ENCODE results near the gene S1PR1.
A peak's percentile ranks its signal among the peaks of the same experiment; 100 is the strongest.
"Not testable (repeated sequence)": the region's sequence is repeated elsewhere in the genome, so short reads cannot be mapped to it uniquely, and the experiment has no call there.

The S1PR1 gene

DNA sequence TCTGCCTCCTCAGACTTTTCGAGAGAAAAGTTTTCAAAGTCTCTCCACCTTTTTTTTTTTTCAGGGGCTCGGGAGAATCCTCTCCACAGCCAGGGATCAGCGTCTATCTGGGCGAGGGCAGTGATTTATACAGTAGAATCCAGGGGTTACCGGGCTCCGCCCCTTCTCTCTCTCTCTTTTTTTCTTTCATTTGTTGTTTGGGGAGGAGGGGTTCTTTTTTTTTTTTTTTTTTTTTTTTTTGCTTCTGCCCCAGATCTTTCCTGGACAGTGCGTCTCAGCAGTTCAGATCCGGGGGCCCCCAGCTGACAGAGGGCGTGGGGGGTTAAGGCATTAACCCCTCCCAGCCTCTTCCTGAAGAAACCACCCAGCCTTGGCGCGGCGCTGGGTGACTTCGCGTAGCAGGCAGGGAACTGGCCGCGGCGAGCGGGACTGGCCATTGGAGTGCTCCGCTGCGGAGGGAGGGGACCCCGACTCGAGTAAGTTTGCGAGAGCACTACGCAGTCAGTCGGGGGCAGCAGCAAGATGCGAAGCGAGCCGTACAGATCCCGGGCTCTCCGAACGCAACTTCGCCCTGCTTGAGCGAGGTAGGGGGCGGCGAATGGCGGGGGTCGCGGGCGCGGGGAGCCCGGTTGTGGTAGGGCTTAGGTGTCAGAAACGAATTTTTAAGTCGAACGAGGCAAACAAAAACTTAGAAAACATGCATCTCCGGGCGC is at the start of gene S1PR1:
TSS of gene S1PR1 (plus strand) at position 504 of the 713 bp plus-strand sequence. CDS start 1,966 bp downstream, outside the sequence.
- DNase-seq (ENCODE audit: extremely low read depth, low read depth): no peak
- TF ChIP-seq, protein P1, sequence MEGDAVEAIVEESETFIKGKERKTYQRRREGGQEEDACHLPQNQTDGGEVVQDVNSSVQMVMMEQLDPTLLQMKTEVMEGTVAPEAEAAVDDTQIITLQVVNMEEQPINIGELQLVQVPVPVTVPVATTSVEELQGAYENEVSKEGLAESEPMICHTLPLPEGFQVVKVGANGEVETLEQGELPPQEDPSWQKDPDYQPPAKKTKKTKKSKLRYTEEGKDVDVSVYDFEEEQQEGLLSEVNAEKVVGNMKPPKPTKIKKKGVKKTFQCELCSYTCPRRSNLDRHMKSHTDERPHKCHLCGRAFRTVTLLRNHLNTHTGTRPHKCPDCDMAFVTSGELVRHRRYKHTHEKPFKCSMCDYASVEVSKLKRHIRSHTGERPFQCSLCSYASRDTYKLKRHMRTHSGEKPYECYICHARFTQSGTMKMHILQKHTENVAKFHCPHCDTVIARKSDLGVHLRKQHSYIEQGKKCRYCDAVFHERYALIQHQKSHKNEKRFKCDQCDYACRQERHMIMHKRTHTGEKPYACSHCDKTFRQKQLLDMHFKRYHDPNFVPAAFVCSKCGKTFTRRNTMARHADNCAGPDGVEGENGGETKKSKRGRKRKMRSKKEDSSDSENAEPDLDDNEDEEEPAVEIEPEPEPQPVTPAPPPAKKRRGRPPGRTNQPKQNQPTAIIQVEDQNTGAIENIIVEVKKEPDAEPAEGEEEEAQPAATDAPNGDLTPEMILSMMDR (IDR thresholded peaks at IDR 0.05; ENCODE audit: low read depth, low read length, missing control alignments): no peak
- H3K4me3 ChIP-seq (replicated peaks; ENCODE audit: low read depth, low read length): peak within 1 kb of the TSS; percentile 63

DNA sequence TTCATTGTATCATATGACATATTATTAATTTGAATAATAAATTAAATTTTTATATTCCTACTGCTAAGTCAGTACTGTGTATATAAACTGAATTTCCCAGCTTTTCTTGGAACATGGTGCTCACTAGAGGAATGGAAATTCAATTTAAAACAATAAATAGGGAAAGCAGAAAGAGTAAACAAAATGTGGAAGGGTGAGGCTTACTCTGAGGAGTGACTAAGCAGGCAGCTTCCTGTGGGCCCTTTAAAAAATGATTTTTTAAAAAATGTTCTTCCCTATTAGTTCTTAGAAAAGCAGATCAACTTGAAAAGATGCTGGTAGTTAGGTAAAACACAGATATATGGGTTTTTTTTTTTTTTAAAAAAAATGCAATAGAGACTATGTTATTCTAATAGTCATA is 49.5 kb upstream of the S1PR1 start:
- TF ChIP-seq, protein P1 (IDR thresholded peaks at IDR 0.05; ENCODE audit: low read depth, low read length, missing control alignments): no peak
- DNase-seq (ENCODE audit: extremely low read depth, low read depth): no peak
- no peak overlapping the region for H3K4me3 ChIP-seq (replicated peaks; ENCODE audit: low read depth, low read length)

DNA sequence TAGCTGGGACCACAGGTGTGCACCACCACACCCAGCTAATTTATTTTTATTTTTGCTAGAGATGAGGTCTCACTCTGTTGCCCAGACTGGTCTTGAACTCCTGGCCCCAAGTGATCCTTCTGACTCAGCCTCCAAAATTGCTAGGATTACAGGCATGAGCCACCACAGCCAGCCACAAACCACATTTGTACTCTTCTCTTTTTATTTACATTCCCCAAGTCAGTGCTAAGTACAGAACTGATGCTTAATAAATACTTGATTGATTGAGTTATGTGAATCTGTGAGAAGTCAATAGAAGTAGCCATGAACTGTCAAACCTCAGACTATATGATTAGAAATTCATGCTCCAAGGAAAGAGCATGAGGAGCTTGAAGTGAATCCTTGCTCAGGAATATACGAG is 48.5 kb upstream of the S1PR1 start:
- no peak overlapping the region for H3K4me3 ChIP-seq (replicated peaks; ENCODE audit: low read depth, low read length)
- no peak for DNase-seq (ENCODE audit: extremely low read depth, low read depth)
- TF ChIP-seq, protein P1 (IDR thresholded peaks at IDR 0.05; ENCODE audit: low read depth, low read length, missing control alignments): no peak

DNA sequence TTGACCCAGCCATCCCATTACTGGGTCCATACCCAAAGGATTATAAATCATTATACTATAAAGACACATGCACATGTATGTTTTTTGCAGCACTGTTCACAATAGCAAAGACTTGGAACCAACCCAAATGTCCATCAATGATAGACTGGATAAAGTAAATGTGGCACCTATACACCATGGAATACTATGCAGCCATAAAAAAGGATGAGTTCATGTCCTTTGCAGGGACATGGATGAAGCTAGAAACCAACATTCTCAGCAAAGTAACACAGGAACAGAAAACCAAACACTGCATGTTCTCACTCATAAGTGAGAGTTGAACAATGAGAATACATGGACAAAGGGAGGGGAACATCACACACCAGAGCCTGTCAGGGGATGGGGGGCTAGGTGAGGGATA is 47.9 kb upstream of the S1PR1 start:
- not testable (repeated sequence) for H3K4me3 ChIP-seq (replicated peaks; ENCODE audit: low read depth, low read length); DNase-seq (ENCODE audit: extremely low read depth, low read depth)

DNA sequence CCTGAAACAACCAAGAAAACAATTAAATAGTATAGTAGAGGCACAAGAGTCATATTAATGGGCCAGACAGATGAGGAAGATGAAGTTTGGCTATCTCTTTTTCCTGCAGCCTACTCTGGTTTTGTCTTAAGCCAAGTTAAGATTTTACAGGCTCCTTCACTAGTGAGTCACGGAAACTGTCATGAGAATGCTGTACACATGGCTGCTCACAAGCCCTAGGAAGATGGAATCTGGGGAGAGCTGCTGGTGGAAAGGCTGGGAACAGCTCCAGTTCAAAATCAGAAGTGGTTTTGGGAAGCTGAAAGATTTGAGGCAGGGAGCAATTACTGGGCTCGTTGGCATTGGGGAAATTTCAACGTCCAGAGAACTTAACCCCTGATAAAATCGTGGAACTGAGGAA is 46.4 kb upstream of the S1PR1 start:
- no peak overlapping the region for H3K4me3 ChIP-seq (replicated peaks; ENCODE audit: low read depth, low read length)
- TF ChIP-seq, protein P1 (IDR thresholded peaks at IDR 0.05; ENCODE audit: low read depth, low read length, missing control alignments): no peak
- DNase-seq (ENCODE audit: extremely low read depth, low read depth): no peak

DNA sequence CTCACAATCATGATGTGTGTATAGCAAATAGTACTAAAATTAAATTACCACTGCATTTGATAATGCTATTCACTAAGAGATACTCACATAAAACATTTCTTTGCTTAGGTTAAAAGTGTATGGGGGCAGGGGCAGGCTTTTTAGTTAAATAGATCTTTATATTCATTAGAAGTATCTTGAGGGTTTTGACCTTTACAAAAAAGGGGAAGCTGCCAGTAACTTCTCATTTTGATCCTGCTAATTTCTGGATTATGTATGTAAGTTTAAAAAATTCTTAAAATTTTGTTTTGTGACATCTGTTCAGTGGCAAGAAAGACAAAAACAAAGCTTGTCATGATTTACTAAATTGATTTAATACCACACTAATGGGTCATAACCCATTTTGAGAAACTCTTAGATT is 45.8 kb upstream of the S1PR1 start:
- TF ChIP-seq, protein P1 (IDR thresholded peaks at IDR 0.05; ENCODE audit: low read depth, low read length, missing control alignments): no peak
- no peak overlapping the region for H3K4me3 ChIP-seq (replicated peaks; ENCODE audit: low read depth, low read length)
- DNase-seq (ENCODE audit: extremely low read depth, low read depth): no peak

DNA sequence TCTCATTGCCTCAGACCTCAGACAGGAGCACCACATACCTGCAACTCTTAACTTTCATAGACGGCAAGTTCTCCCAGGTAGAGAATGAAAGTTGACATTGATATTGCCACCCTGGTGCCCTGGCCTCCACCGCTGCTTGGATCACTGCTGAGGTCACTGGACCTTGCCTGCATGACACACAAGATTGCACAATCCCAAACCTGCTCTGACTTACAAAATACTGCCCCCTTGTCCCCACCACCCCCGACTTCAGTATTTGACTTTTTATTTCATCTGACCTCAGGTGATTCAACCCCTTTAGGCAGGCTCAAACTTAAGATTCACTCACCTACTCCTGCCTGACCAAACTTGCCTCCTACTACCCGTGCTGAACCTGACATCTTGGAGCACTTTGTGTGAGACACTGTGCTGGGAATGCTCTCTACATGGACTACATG is 43.1 kb upstream of the S1PR1 start:
- no peak overlapping the region for H3K4me3 ChIP-seq (replicated peaks; ENCODE audit: low read depth, low read length)
- no peak for DNase-seq (ENCODE audit: extremely low read depth, low read depth)
- TF ChIP-seq, protein P1 (IDR thresholded peaks at IDR 0.05; ENCODE audit: low read depth, low read length, missing control alignments): no peak

Data from HFF-Myc (cell line).